Measurements from ENCODE around the gene TBC1D2. TPM values are rescaled to one million over a fixed set of nuclear protein-coding genes. Genes with fewer than 3 reads are reported as not detected.

TBC1D2 gene
- total RNA-seq, 1 donor: 8.0 TPM

DNA sequence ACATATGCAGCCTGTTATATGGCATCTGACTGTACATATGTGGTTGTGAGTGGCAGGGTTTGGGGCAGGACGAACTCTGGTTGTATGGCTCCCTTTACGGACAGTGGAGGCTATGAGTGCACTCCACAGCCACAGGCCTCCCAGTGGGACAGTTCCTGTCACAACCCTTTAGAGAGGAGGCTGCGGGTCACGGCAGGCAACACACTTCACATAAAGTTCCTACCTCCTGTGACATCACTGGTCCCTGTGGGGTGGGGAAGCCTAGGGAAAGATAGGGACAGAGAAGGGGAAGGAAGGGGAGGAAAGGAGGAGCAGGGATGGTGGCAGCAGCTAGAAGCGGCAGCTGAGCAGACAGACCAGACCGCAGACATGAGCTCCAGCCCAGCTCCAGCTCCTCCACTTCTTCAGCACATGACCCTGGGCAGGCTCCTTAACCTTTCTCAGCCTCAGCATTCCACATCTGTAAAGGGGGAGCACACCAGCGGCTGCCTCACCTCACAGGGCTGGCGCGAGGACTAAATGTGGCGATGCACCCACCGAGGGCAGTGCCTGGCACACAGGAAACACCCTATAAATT, 35.6 kb downstream of the TBC1D2 start:
- no peaks in the 10 kb centered on the region for H3K9me3 ChIP-seq (ENCODE audit: low read depth, low read length)
- peaks cover 6% of the 10 kb centered on the region for H3K4me1 ChIP-seq (ENCODE audit: insufficient read depth, low read length)
- H3K27me3 ChIP-seq (ENCODE audit: insufficient read depth, low read length): no peaks in the 10 kb centered on the region
- no peak overlapping the region for H3K4me3 ChIP-seq (ENCODE audit: low read length)

DNA sequence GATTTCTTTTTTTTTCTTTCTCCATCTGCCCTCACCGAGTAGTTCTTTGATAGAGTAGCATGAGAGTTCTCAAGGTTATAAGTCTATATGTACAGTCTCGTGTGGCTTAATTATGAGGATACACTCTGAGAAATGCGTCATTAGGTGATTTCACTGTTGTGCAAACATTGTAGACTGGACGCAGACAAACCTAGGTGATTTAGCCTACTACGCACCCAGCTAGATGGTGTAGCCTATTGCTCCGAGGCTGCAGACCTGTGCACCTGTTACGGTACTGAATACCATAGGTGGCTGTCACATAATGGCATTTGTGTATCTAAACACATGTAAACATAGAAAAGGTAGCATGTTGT, 36.1 kb downstream of the TBC1D2 start:
- Histone ChIP-seq H3K9me3 (ENCODE audit: low read depth, low read length) (no peaks in the 10 kb centered on the region), H3K27me3 (ENCODE audit: insufficient read depth, low read length) (no peaks in the 10 kb centered on the region), H3K4me3 (ENCODE audit: low read length) (no peak overlapping the region), H3K4me1 (ENCODE audit: insufficient read depth, low read length) (peaks cover 6% of the 10 kb centered on the region)

DNA sequence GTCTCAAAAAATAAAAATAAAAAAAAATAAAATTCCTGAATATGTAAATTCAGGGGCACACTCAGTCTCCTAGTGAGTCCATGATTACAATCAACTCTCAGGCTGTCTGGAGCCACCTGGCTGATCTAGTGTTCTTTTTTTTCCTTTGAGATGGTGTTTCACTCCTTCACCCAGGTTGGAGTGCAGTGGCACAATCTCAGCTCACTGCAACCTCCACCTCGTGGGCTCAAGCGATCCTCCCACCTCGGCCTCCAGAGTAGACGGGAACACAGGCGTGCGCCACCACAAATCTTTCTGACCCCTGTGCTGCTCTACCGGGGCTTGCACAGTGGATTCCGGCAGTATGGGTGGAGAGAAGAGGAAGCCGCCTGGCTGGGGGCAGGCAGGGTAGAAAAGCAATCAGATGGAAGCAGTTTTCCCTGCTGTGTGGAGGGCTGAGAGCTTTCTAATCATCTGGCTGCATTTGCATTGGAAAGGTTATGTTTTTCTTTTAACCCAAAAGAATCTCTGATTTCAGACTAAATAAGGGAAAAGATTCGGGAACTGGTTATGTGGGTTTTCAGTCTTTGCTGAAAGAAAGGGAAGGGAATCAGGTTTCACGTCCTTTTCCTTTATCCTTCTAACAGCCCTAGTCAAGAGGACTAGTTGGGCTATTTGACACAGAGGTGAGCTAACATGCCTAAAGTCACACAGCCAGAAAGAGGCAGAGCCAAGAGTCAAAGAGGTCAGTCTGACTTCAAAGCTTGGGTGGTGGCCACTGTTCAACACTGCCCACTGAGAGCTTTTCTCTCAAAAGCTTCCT, 36.7 kb downstream of the TBC1D2 start:
- H3K4me3 ChIP-seq (ENCODE audit: low read length): no peak overlapping the region
- peaks cover 6% of the 10 kb centered on the region for H3K4me1 ChIP-seq (ENCODE audit: insufficient read depth, low read length)
- no peaks in the 10 kb centered on the region for H3K27me3 ChIP-seq (ENCODE audit: insufficient read depth, low read length)
- H3K9me3 ChIP-seq (ENCODE audit: low read depth, low read length): no peaks in the 10 kb centered on the region

DNA sequence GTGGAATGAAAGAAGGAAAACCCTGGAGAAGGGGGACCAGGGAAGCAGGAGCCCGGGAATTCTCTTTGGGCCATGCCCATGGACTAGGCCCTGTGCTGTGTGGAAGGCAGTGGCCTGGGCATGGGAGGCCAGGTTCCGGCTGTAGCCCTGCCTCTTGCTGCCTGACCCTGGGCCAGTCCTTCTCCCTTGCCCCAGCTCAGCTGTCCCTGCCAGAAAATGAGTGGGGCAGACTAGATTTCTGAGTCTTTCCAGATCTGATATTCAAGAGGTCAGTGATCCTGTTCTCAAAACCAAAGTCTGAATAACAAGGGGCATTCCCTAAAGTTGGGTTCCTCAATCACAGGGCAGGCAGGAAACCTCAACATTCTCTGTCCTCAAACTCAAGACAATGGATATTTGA, 38.2 kb downstream of the TBC1D2 start:
- Histone ChIP-seq H3K27me3 (ENCODE audit: insufficient read depth, low read length) (no peaks in the 10 kb centered on the region), H3K4me3 (ENCODE audit: low read length) (no peak overlapping the region), H3K9me3 (ENCODE audit: low read depth, low read length) (no peaks in the 10 kb centered on the region), H3K4me1 (ENCODE audit: insufficient read depth, low read length) (no peaks in the 10 kb centered on the region)

DNA sequence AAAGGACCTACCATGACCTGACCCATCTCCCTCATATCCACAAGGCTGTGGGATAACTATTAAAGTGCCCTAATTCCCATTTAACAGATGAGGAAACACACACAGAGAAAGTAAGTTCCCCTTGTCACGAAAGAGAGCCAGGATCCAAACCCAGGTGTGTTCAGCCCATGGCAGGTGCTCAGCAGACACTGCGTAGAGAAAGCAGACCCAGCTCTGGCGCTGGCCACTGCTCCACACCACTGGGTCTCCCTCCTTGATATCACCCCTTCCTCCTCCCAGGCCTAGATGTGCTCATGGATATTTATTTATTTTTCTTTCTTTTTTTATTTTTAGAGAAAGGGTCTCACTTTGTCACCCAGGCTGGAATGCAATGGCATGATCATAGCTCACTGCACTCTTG, 39.1 kb downstream of the TBC1D2 start:
- Histone ChIP-seq H3K27me3 (ENCODE audit: insufficient read depth, low read length) (no peaks in the 10 kb centered on the region), H3K4me1 (ENCODE audit: insufficient read depth, low read length) (no peaks in the 10 kb centered on the region), H3K4me3 (ENCODE audit: low read length) (no peak overlapping the region), H3K9me3 (ENCODE audit: low read depth, low read length) (no peaks in the 10 kb centered on the region)

DNA sequence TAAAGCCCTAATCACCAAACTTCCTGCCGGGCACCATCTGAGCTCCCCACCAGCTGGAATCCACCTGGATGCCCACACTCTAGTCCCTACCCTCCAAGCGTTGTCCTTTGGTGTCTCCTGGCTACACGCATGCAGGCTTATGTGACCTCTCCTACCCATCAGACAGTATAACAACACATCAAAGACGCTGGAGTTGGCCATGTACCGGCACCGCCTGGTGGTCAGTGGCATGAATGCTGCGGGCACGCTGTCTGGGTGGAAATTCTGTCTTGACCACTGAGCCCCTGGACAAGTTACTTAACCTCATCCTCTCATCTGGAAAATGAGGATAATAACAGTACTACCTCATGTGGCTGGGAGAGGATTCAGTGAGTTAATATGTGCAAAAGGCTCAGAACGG, 39.6 kb downstream of the TBC1D2 start:
- no peaks in the 10 kb centered on the region for H3K4me1 ChIP-seq (ENCODE audit: insufficient read depth, low read length)
- H3K4me3 ChIP-seq (ENCODE audit: low read length): no peak overlapping the region
- no peaks in the 10 kb centered on the region for H3K27me3 ChIP-seq (ENCODE audit: insufficient read depth, low read length)
- no peaks in the 10 kb centered on the region for H3K9me3 ChIP-seq (ENCODE audit: low read depth, low read length)

DNA sequence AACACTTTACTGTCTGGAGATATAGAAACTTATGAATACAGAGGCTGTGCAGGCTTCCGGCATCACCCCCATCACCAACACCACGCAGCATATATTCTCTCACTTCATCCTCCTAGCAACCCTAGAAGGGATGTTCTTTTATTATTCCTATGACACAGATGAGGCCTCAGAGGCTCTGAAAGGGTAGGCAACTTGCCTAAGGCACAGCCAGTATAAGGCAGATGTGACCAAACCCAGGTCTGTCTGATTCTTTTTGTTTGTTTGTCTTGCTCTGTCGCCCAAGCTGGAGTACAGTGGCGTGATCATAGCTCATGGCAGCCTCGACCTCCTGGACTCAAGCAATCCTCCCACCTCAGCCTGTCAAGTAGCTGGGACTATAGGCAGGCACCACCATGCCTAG, 40.2 kb downstream of the TBC1D2 start:
- Histone ChIP-seq H3K9me3 (ENCODE audit: low read depth, low read length) (no peaks in the 10 kb centered on the region), H3K4me1 (ENCODE audit: insufficient read depth, low read length) (no peaks in the 10 kb centered on the region), H3K27me3 (ENCODE audit: insufficient read depth, low read length) (no peaks in the 10 kb centered on the region), H3K4me3 (ENCODE audit: low read length) (no peak overlapping the region)

DNA sequence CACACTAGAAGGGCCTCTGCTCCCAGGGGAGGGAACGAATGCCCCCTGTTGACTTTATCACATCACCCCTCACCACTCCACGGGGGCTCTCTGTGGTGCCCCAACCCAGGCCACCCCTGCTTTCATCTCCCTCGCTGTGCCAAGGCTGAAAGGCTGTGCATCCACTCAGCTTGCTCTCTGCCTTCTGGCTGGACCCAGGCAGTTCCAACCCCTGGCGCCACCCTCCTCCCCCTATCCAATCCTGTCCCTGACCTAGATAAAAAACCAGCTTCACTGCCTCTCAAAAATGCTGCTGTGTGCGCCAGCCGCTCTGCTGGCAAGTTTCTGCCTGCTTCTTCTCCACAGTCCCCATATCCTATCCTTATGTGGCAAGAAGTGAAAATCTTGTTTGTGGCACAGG, 40.6 kb downstream of the TBC1D2 start:
- H3K27me3 ChIP-seq (ENCODE audit: insufficient read depth, low read length): no peaks in the 10 kb centered on the region
- H3K4me3 ChIP-seq (ENCODE audit: low read length): no peak overlapping the region
- H3K9me3 ChIP-seq (ENCODE audit: low read depth, low read length): no peaks in the 10 kb centered on the region

DNA sequence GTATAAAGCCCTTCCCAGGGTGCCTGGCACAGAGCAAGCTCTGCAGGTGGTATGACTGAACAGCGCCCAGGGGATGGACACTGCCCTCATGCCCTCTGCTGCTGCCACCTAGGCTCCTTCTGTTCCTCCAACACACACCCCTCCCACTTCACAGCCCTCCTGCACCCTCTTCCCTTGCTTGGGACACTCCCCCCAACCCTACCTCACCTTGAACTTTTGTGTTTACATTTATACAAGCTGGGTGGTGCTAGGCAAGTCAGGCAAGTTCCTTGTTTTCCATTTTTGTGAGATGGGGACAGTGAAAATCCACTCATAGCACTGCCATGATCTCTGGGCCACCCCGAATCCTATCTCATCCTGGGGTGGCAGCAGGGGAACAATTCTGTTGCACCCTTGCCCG, 44.2 kb downstream of the TBC1D2 start:
- H3K27me3 ChIP-seq (ENCODE audit: insufficient read depth, low read length): no peaks in the 10 kb centered on the region

More for the DNA sequence above, 40.6 kb downstream of the TBC1D2 start:
- H3K4me1 ChIP-seq (ENCODE audit: insufficient read depth, low read length): no peaks in the 10 kb centered on the region

DNA sequence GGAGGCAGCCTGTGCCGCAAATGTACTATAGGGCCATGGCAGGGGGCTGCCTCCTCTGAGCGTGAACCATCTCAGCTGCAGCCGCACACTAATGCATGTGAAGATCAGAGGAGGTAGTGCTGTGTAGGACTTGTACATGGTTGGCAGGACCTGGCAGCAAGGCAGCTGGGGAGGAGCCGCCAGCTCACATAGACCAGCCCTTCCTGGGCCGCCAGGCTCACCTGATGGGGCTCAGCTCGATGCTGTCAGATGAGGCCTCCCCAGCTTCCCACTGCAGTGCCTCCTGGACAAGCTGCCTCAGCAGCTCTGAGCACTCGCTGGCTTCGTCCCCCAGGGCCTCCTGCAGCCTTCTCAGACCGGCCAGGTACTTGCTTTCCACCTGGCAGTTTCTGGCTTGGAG, 45.0 kb downstream of the TBC1D2 start:
- H3K9me3 ChIP-seq (ENCODE audit: low read depth, low read length): no peaks in the 10 kb centered on the region
- peaks cover 3% of the 10 kb centered on the region for H3K4me1 ChIP-seq (ENCODE audit: insufficient read depth, low read length)
- no peak overlapping the region for H3K4me3 ChIP-seq (ENCODE audit: low read length)
- H3K27me3 ChIP-seq (ENCODE audit: insufficient read depth, low read length): no peaks in the 10 kb centered on the region

More for the DNA sequence above, 44.2 kb downstream of the TBC1D2 start:
- Histone ChIP-seq H3K4me3 (ENCODE audit: low read length) (no peak overlapping the region), H3K4me1 (ENCODE audit: insufficient read depth, low read length) (no peaks in the 10 kb centered on the region), H3K9me3 (ENCODE audit: low read depth, low read length) (no peaks in the 10 kb centered on the region)

DNA sequence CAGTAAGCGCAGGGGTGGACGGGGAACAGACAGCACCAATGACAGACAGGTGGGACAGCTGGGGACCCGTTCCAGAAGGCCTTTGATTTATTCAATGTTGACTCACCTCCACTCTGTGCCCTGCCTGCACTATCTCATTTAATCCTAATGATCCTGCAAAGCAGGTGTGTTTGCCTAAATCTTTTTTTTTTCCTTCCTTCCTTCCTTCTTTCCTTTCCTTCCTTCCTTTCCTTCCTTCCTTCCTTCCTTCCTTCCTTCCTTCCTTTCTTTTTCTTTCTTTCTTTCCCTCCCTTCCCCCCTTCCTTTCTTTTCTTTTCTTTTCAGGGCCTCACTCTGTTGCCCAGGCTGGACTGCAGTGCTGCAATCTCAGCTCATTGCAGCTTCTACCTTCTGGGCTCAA, 45.9 kb downstream of the TBC1D2 start:
- H3K27me3 ChIP-seq (ENCODE audit: insufficient read depth, low read length): no peaks in the 10 kb centered on the region
- no peak overlapping the region for H3K4me3 ChIP-seq (ENCODE audit: low read length)
- peaks cover 3% of the 10 kb centered on the region for H3K4me1 ChIP-seq (ENCODE audit: insufficient read depth, low read length)
- no peaks in the 10 kb centered on the region for H3K9me3 ChIP-seq (ENCODE audit: low read depth, low read length)

DNA sequence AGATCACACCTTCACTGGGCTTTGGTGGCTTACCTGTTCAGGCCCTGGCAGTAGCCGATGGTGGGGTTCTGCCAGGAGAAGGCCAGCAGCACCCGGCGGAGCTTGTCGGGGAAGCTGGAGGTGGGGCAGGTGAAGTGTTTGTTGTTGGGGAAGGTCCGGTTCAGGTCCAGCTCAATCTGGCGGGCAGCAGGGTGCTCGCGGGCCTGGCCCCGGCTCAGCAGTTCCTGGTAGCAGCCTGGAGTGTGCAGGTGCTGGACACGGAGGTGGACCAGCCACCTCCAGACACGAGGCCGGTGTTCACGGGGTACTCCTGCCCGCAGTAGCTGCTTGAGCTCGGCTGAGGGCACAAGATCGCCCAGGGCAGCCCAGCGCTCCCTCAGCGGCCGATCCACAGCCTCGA, 46.8 kb downstream of the TBC1D2 start:
- H3K9me3 ChIP-seq (ENCODE audit: low read depth, low read length): no peaks in the 10 kb centered on the region
- H3K4me3 ChIP-seq (ENCODE audit: low read length): no peak overlapping the region
- H3K27me3 ChIP-seq (ENCODE audit: insufficient read depth, low read length): no peaks in the 10 kb centered on the region
- peaks cover 3% of the 10 kb centered on the region for H3K4me1 ChIP-seq (ENCODE audit: insufficient read depth, low read length)

DNA sequence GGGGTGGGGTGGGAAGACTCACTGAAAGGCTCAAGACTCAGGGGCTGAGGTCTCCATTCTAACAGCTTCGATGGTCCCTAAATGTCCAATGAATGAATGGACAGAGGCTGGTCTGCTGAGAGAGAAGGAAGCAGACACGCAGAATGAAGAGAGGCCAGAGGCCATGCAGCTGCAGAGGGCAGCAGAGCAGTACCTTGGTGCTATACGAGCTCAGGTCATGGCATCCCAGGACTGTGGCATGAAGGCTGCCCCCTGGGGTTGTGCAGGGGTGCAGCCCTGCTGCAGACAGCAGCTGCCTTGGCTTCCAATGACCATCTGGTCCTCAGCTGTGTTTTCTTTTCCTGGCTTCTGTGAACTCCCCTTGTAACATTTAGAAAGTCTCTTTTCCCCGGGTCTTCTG, 47.8 kb downstream of the TBC1D2 start:
- H3K9me3 ChIP-seq (ENCODE audit: low read depth, low read length): no peaks in the 10 kb centered on the region
- H3K4me3 ChIP-seq (ENCODE audit: low read length): no peak overlapping the region
- peaks cover 3% of the 10 kb centered on the region for H3K4me1 ChIP-seq (ENCODE audit: insufficient read depth, low read length)
- H3K27me3 ChIP-seq (ENCODE audit: insufficient read depth, low read length): no peaks in the 10 kb centered on the region

DNA sequence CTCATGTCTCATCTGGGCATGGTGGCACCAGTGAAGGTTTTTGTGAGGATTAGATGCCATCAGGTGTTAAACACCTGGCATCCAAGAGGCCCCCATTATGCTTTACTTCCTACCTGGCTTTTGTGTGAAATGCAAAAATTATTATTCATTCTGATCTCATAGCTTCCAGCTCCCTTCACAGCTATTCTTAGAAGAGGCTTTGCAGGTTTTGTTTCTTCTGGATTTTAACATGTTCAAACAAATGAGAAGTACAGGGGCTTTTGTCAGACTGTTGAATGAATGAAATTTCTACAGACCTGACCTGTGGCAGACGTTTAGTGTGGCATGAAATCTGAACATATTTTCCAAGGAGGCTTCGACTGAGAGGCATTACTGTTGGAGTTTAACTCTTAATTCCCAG, 48.7 kb downstream of the TBC1D2 start:
- Histone ChIP-seq H3K9me3 (ENCODE audit: low read depth, low read length) (no peaks in the 10 kb centered on the region), H3K27me3 (ENCODE audit: insufficient read depth, low read length) (no peaks in the 10 kb centered on the region), H3K4me3 (ENCODE audit: low read length) (no peak overlapping the region), H3K4me1 (ENCODE audit: insufficient read depth, low read length) (peaks cover 3% of the 10 kb centered on the region)

DNA sequence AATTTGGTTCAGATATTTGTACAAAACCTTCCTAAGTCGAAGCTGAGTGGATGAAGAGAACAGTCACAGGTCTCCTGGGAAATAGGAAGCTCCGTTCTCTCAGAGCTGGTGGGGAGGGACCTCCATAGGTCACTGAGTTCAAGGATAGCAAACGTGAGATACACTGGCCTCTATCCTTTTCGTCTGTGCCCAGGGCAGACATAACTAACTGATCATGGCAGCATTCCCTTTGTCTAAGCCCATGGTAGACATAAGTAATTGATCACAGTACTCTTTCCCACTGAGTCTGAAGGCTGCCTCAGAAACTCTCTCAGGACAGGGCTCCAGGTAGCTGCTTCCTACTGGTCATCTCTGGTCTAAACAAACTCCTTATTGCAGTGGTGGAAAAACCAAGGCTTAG, 50.8 kb downstream of the TBC1D2 start:
- no peak overlapping the region for H3K4me3 ChIP-seq (ENCODE audit: low read length)
- no peaks in the 10 kb centered on the region for H3K27me3 ChIP-seq (ENCODE audit: insufficient read depth, low read length)
- peaks cover 3% of the 10 kb centered on the region for H3K4me1 ChIP-seq (ENCODE audit: insufficient read depth, low read length)
- H3K9me3 ChIP-seq (ENCODE audit: low read depth, low read length): no peaks in the 10 kb centered on the region

DNA sequence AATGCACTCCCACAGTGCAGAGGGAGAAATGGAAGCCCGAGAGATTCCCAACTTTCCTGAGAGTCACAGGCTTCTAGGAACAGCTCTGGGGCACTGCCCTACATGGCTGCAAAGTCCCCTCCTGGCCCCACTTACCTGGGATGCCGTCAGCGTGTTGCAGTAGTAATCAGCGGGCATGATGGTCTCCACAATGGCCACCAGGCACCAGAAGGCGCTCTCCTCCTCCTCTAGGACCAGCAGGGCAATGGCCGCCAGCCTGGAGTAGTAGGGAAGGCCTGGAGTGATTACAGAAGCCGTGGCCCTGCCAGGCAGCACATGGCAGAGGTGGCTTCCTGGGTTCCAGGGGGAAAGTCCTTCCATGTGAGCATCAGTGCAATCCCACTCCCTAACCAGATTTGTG, 52.3 kb downstream of the TBC1D2 start:
- Histone ChIP-seq H3K4me1 (ENCODE audit: insufficient read depth, low read length) (peaks cover 3% of the 10 kb centered on the region), H3K9me3 (ENCODE audit: low read depth, low read length) (no peaks in the 10 kb centered on the region), H3K27me3 (ENCODE audit: insufficient read depth, low read length) (no peaks in the 10 kb centered on the region), H3K4me3 (ENCODE audit: low read length) (no peak overlapping the region)
